Prostate gland (tissue), 2 donors: Measurements from ENCODE around the gene P2RX1. TPM values are rescaled to one million over a fixed set of nuclear protein-coding genes. Genes with fewer than 3 reads are reported as not detected.

Experiments used
- DNase-seq: peaks from one replicate; pipeline ENCODE4 v3.0.0-alpha.2; 2019; ENCODE audit warnings: low spot score
- H3K27ac ChIP-seq, 2 donors: fragments of 200-600 bp; sonication (generic); 2 replicates each; pipeline ENCODE4 v1.5.1; 2017 to 2019
- H3K27me3 ChIP-seq: fragments of 200-600 bp; sonication (generic); replicated peaks from 2 replicates; pipeline ENCODE4 v1.5.1; 2019; ENCODE audit not compliant: insufficient read depth
- H3K36me3 ChIP-seq, 2 donors: fragments of 200-600 bp; sonication (generic); 1 replicate in 1 of 2; 2 replicates in 1 of 2; pipeline versions ENCODE4 v1.5.1 to v1.8.1; 2017 to 2019
- H3K4me1 ChIP-seq: fragments of 200-600 bp; sonication (generic); replicated peaks from 2 replicates; pipeline ENCODE4 v1.5.1; 2019
- H3K4me3 ChIP-seq, 2 donors: fragments of 200-600 bp; sonication (generic); 2 replicates each; pipeline ENCODE4 v1.5.1; 2017 to 2019
- H3K9me3 ChIP-seq: fragments of 200-600 bp; sonication (generic); 2 replicates; pipeline ENCODE4 v1.5.1; 2017
- CTCF ChIP-seq, 4 experiments: fragments of 200-600 bp in 2 of 4; fragments of 450-650 bp in 2 of 4; sonication (generic) in 2 of 4; IDR thresholded peaks; 1 replicate in 3 of 4; 2 replicates in 1 of 4; pipeline ENCODE4 v1.5.1; 2016 to 2019; ENCODE audit warnings: antibody characterized with exemption in 4 of 4, mild to moderate bottlenecking in 2 of 4, moderate library complexity in 2 of 4
- POLR2A ChIP-seq: fragments of 450-650 bp; IDR thresholded peaks from one replicate; pipeline ENCODE4 v1.6.1; 2016; ENCODE audit warnings: antibody characterized with exemption, mild to moderate bottlenecking
- POLR2AphosphoS5 ChIP-seq: sonication (generic); formaldehyde crosslinking; IDR thresholded peaks from one replicate; pipeline ENCODE4 v1.6.1; 2017; ENCODE audit warnings: antibody characterized with exemption
- WGBS: methylation state at CpG from one replicate; pipeline ENCODE4 v1.1.5; 2018; 5-methylcytosine and 5-hydroxymethylcytosine counted together
- intact Hi-C: fragments of 100-400 bp; cut with DNase I; formaldehyde crosslinking; loops from one replicate; pipeline ENCODE4 v1.14.2; 2022
- total RNA-seq, 2 donors: library from RNA; depleted of rRNA; stranded (reverse); fragments of >200 nt; gene quantifications; one replicate each; pipeline ENCODE4 v1.1.0, GENCODE V29; 2016

Gene P2RX1
- total RNA-seq, 2 donors from 2014 or later = 3.8 to 22.5 TPM

- Histone ChIP-seq H3K4me3 (no peak overlapping the region), H3K4me1 (peaks cover 15% of the 10 kb centered on the region), H3K27me3 (no peaks in the 10 kb centered on the region)
Observed at GRCh38 chr17:3888343-3889171, 27.7 kb downstream of the P2RX1 start.

DNA sequence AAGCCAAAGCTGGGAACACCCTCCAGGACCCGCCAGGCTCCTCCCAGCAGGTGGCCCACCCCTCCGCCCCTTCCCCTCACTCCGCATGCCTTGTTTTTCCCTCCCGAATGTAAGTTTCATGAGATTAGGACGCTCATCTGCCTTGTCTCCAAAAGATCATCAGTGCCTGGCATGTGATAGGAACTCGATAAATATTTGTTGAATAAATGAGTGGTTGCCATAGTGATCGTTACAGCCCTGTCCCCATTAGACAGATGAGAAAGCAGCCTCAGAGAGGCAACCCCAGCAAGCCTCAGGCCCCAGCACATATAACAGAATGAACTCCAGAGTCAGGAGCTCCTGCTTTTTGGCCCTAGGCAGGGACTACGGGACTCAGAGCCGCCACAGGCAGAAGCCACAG is 28.5 kb downstream of the P2RX1 start:
- Histone ChIP-seq H3K27ac (peak overlapping the region; percentile 87 to 90), H3K4me3 (no peak overlapping the region), H3K9me3 (no peaks in the 10 kb centered on the region), H3K36me3 (no peaks in the 10 kb centered on the region), H3K27me3 (no peaks in the 10 kb centered on the region), H3K4me1 (peaks cover 14% of the 10 kb centered on the region)
- no peak for TF ChIP-seq CTCF (IDR thresholded peaks at IDR 0.05)
- TF ChIP-seq POLR2AphosphoS5 = no peak
- no peak for TF ChIP-seq POLR2A
- no peak for DNase-seq
- 55% methylated on average over 9 of the region's 9 CpGs for WGBS
- intact Hi-C loops = no loop called here

More at GRCh38 chr17:3888343-3889171, 27.7 kb downstream of the P2RX1 start:
- Histone ChIP-seq H3K9me3 (no peaks in the 10 kb centered on the region), H3K27ac (peak overlapping the region; percentile 87 to 90), H3K36me3 (no peaks in the 10 kb centered on the region)
- 24% methylated on average over 50 of the region's 50 CpGs for WGBS
- peak; percentile 87 for DNase-seq
- intact Hi-C loops = no loop called here
- TF ChIP-seq POLR2A (peak; percentile 64), POLR2AphosphoS5 (peak; percentile 91), CTCF (IDR thresholded peaks at IDR 0.05) (no peak)

DNA sequence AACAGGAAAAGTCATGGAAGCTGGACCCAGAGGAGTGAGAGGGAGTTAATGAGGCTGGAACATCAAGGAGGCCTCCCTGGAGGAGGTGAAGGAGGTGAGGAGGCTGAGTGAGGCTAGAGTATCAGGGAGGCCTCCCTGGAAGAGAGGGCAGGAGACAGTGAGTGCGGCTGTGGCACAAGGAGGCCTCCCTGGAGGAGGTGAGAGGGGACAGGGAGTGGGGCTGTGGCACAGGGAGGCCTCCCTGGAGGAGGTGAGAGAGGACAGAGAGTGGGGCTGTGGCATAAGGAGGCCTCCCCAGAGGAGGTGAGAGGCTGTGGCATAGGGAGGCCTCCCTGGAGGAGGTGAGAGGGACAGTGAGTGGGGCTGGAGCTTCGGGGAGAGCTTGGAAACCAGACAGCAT is 28.9 kb downstream of the P2RX1 start:
- DNase-seq = no peak
- intact Hi-C loops = no loop called here
- H3K4me1 ChIP-seq = peaks cover 13% of the 10 kb centered on the region
- no peaks in the 10 kb centered on the region for H3K36me3 ChIP-seq
- no peaks in the 10 kb centered on the region for H3K27me3 ChIP-seq
- 68% methylated on average over 2 of the region's 2 CpGs for WGBS
- H3K4me3 ChIP-seq = no peak overlapping the region
- H3K27ac ChIP-seq = peak overlapping the region; percentile 87 to 90
- no peak for TF ChIP-seq CTCF (IDR thresholded peaks at IDR 0.05)
- no peaks in the 10 kb centered on the region for H3K9me3 ChIP-seq

- WGBS = 82% methylated on average over 10 of the region's 10 CpGs
- intact Hi-C loops = no loop called here
- H3K36me3 ChIP-seq = no peaks in the 10 kb centered on the region
- H3K4me3 ChIP-seq = no peak overlapping the region
- peaks cover 12% of the 10 kb centered on the region for H3K4me1 ChIP-seq
- no peaks in the 10 kb centered on the region for H3K27me3 ChIP-seq
- no peak for TF ChIP-seq CTCF (IDR thresholded peaks at IDR 0.05)
- TF ChIP-seq POLR2A = no peak
- TF ChIP-seq POLR2AphosphoS5 = no peak
- DNase-seq = no peak
- H3K27ac ChIP-seq = peak overlapping the region; percentile 87 to 90
- no peaks in the 10 kb centered on the region for H3K9me3 ChIP-seq
Observed at GRCh38 chr17:3886776-3887175, 29.5 kb downstream of the P2RX1 start.

DNA sequence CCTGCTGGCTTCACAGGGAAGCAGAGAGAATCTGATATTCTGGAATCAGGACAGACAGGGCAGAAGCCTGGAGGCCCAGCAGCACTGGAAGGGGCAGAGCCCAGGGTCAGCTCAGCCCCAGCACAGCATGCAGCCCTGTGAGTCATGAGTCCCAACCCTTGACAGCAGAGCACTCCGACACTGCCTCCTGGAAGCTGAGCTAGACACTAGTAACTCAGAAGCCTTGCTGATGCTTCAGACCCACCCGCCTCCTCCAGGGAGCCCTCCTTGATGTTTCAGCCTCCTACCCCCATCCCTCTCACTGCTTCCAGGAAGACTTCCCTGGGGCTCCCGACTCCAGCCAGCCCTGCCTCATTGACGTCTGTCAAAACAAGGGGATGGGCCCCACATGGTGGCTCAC is 30.3 kb downstream of the P2RX1 start:
- no peak for DNase-seq
- H3K27ac ChIP-seq = no peak overlapping the region
- WGBS = 96% methylated on average over 4 of the region's 4 CpGs
- H3K36me3 ChIP-seq = no peaks in the 10 kb centered on the region
- H3K9me3 ChIP-seq = no peaks in the 10 kb centered on the region
- no peaks in the 10 kb centered on the region for H3K27me3 ChIP-seq
- peaks cover 12% of the 10 kb centered on the region for H3K4me1 ChIP-seq
- intact Hi-C loops = no loop called here
- TF ChIP-seq CTCF (IDR thresholded peaks at IDR 0.05) (no peak), POLR2AphosphoS5 (no peak), POLR2A (no peak)
- no peak overlapping the region for H3K4me3 ChIP-seq
